H9 (cell line): ENCODE measurements around the gene ARHGAP5. TPM values are rescaled to one million over a fixed set of nuclear protein-coding genes. Genes with fewer than 3 reads are reported as not detected.

Source experiments
- DNase-seq: peaks from one replicate; pipeline ENCODE4 v3.0.0-alpha.2; 2017
- H2AFZ ChIP-seq: one replicate; pipeline ENCODE4 v1.6.1; 2013; ENCODE audit warnings: mild to moderate bottlenecking, low read length, control low read depth, moderate library complexity
- H2AK5ac ChIP-seq: 2 replicates; pipeline ENCODE4 v1.6.1; 2013; ENCODE audit warnings: low read length, control low read depth, mixed read lengths; ENCODE audit not compliant: insufficient read length
- H2BK120ac ChIP-seq: one replicate; pipeline ENCODE4 v1.6.1; 2013; ENCODE audit warnings: low read depth, mild to moderate bottlenecking, low read length, control low read depth, inconsistent platforms; ENCODE audit not compliant: poor library complexity, severe bottlenecking
- H2BK12ac ChIP-seq: 2 replicates; pipeline ENCODE4 v1.6.1; 2013; ENCODE audit warnings: low read length, control low read depth, mixed read lengths, low read depth; ENCODE audit not compliant: insufficient read length
- H2BK15ac ChIP-seq: 2 replicates; pipeline ENCODE4 v1.6.1; 2013; ENCODE audit warnings: low read depth, low read length, control low read depth
- H2BK20ac ChIP-seq: one replicate; pipeline ENCODE4 v1.6.1; 2013; ENCODE audit warnings: low read depth, mild to moderate bottlenecking, low read length, control low read depth, inconsistent platforms; ENCODE audit not compliant: poor library complexity, severe bottlenecking
- H2BK5ac ChIP-seq: 2 replicates; pipeline ENCODE4 v1.6.1; 2013; ENCODE audit warnings: low read length, control low read depth, mixed read lengths; ENCODE audit not compliant: insufficient read length
- H3K14ac ChIP-seq: 2 replicates; pipeline ENCODE4 v1.6.1; 2013; ENCODE audit warnings: low read length, control low read depth; ENCODE audit not compliant: insufficient read depth
- H3K18ac ChIP-seq: 2 replicates; pipeline ENCODE4 v1.6.1; 2013; ENCODE audit warnings: low read depth, mild to moderate bottlenecking, mixed read lengths, low read length, control low read depth; ENCODE audit not compliant: insufficient read length
- H3K23ac ChIP-seq: 2 replicates; pipeline ENCODE4 v1.6.1; 2013; ENCODE audit warnings: low read length, control low read depth, mixed read lengths, low read depth; ENCODE audit not compliant: insufficient read length
- H3K23me2 ChIP-seq: 2 replicates; pipeline ENCODE4 v1.6.1; 2013; ENCODE audit warnings: low read depth, mild to moderate bottlenecking, mixed read lengths, low read length, control low read depth; ENCODE audit not compliant: insufficient read length, poor library complexity, severe bottlenecking
- H3K27ac ChIP-seq: 2 replicates; pipeline ENCODE4 v1.5.1; 2013; ENCODE audit warnings: low read length, control low read depth, mixed read lengths, low read depth; ENCODE audit not compliant: insufficient read length
- H3K27me3 ChIP-seq: 2 replicates; pipeline ENCODE4 v1.6.1; 2013; ENCODE audit warnings: low read length, control low read depth, inconsistent platforms; ENCODE audit not compliant: insufficient read depth
- H3K4ac ChIP-seq: 2 replicates; pipeline ENCODE4 v1.6.1; 2013; ENCODE audit warnings: low read depth, mild to moderate bottlenecking, control low read depth, inconsistent platforms, low read length, moderate library complexity
- H3K4me1 ChIP-seq: 2 replicates; pipeline ENCODE4 v1.6.1; 2013; ENCODE audit warnings: low read length, control low read depth, inconsistent platforms; ENCODE audit not compliant: insufficient read depth
- H3K4me2 ChIP-seq: 2 replicates; pipeline ENCODE4 v1.6.1; 2013; ENCODE audit warnings: low read length, control low read depth, mixed read lengths; ENCODE audit not compliant: insufficient read length, insufficient read depth
- H3K56ac ChIP-seq: 2 replicates; pipeline ENCODE4 v1.6.1; 2013; ENCODE audit warnings: low read depth, mild to moderate bottlenecking, mixed read lengths, low read length, control low read depth; ENCODE audit not compliant: insufficient read length
- H3K79me1 ChIP-seq: 2 replicates; pipeline ENCODE4 v1.6.1; 2013; ENCODE audit warnings: low read depth, mild to moderate bottlenecking, moderate library complexity, low read length, control low read depth, inconsistent platforms; ENCODE audit not compliant: insufficient read depth, poor library complexity, severe bottlenecking
- H3K79me2 ChIP-seq: 2 replicates; pipeline ENCODE4 v1.6.1; 2013; ENCODE audit warnings: low read length, control low read depth, inconsistent platforms; ENCODE audit not compliant: insufficient read depth
- H3K9ac ChIP-seq: 2 replicates; pipeline ENCODE4 v1.6.1; 2013; ENCODE audit warnings: low read length, control low read depth, mixed read lengths; ENCODE audit not compliant: insufficient read length; ENCODE audit errors: extremely low read depth
- H3K9me3 ChIP-seq: one replicate; pipeline ENCODE4 v1.6.1; 2013; ENCODE audit warnings: low read depth, low read length, inconsistent platforms; ENCODE audit not compliant: control insufficient read depth
- H3T11ph ChIP-seq: one replicate; pipeline ENCODE4 v1.6.1; 2013; ENCODE audit warnings: mild to moderate bottlenecking, low read length, control low read depth, inconsistent platforms
- H4K20me1 ChIP-seq: one replicate; pipeline ENCODE4 v1.6.1; 2013; ENCODE audit not compliant: control insufficient read depth, insufficient read length, insufficient read depth
- H4K5ac ChIP-seq: 2 replicates; pipeline ENCODE4 v1.6.1; 2013; ENCODE audit warnings: low read depth, mild to moderate bottlenecking, mixed read lengths, low read length, control low read depth; ENCODE audit not compliant: insufficient read length
- H4K8ac ChIP-seq: replicated peaks from 2 replicates; pipeline ENCODE4 v1.6.1; 2013; ENCODE audit warnings: low read length, control low read depth, mixed read lengths, low read depth; ENCODE audit not compliant: insufficient read length
- H4K91ac ChIP-seq: 2 replicates; pipeline ENCODE4 v1.6.1; 2013; ENCODE audit warnings: low read depth, mild to moderate bottlenecking, moderate library complexity, mixed read lengths, low read length, control low read depth; ENCODE audit not compliant: insufficient read length
- H3K27ac Mint-ChIP-seq, 3 experiments: 2 replicates in 2 of 3; 3 replicates in 1 of 3; pipeline ENCODE4 v1.8.0; 2020 to 2021; ENCODE audit warnings: mixed read lengths in 3 of 3, mild to moderate bottlenecking in 1 of 3, moderate library complexity in 1 of 3
- H3K27me3 Mint-ChIP-seq: 2 replicates; pipeline ENCODE4 v1.8.0; 2021; ENCODE audit warnings: low read depth, mild to moderate bottlenecking, moderate library complexity, mixed read lengths
- H3K36me3 Mint-ChIP-seq, 3 experiments: 2 replicates in 2 of 3; 3 replicates in 1 of 3; pipeline ENCODE4 v1.8.0; 2020 to 2021; ENCODE audit warnings: low read depth in 3 of 3, mixed read lengths in 3 of 3; ENCODE audit not compliant: insufficient read depth in 1 of 3
- H3K4me1 Mint-ChIP-seq, 2 experiments: 2 replicates each; pipeline ENCODE4 v1.8.0; 2020; ENCODE audit warnings: mixed read lengths in 2 of 2
- H3K4me3 Mint-ChIP-seq, 2 experiments: 2 replicates in 1 of 2; 3 replicates in 1 of 2; pipeline ENCODE4 v1.8.0; 2020 to 2021; ENCODE audit warnings: mild to moderate bottlenecking in 2 of 2, mixed read lengths in 2 of 2, moderate library complexity in 1 of 2
- H3K9me3 Mint-ChIP-seq, 2 experiments: 2 replicates in 1 of 2; 3 replicates in 1 of 2; pipeline ENCODE4 v1.8.0; 2020; ENCODE audit warnings: mild to moderate bottlenecking in 2 of 2, mixed read lengths in 2 of 2, moderate library complexity in 1 of 2
- CTCF ChIP-seq: fragments of 200-600 bp; sonication (generic); conservative IDR thresholded peaks from 3 replicates; pipeline ENCODE4 v1.8.0; 2021; ENCODE audit warnings: antibody characterized with exemption, mild to moderate bottlenecking
- WGBS: extraction: QIAGEN DNeasy Blood & Tissue Kit; methylation state at CpG from one replicate; pipeline ENCODE4 v1.1.7; 2013; ENCODE audit warnings: missing lambda C conversion rate, low lambda C conversion rate, mixed read lengths; ENCODE audit not compliant: insufficient read length; ENCODE audit errors: extremely low coverage; 5-methylcytosine and 5-hydroxymethylcytosine counted together
- total RNA-seq: library from RNA; stranded (reverse); gene quantifications from 2 replicates; pipeline ENCODE4 v1.2.1, GENCODE V29; 2021

The ARHGAP5 gene
- total RNA-seq, 1 experiment from 2014 or later: 73.8 TPM

- H3K4me1 Mint-ChIP-seq: no peaks in the 10 kb centered on the region
- H3K27me3 ChIP-seq: no peaks in the 10 kb centered on the region
- no peak overlapping the region for H3K9ac ChIP-seq
- no peaks in the 10 kb centered on the region for H4K20me1 ChIP-seq
- H2BK20ac ChIP-seq: no peak overlapping the region
- H3K27ac Mint-ChIP-seq: no peak overlapping the region
- H3K23ac ChIP-seq: no peak overlapping the region
- no peak overlapping the region for H3K4me3 Mint-ChIP-seq
- H3K9me3 ChIP-seq: no peaks in the 10 kb centered on the region
- H2AK5ac ChIP-seq: no peak overlapping the region
- H3K4ac ChIP-seq: no peak overlapping the region
- H4K5ac ChIP-seq: no peak overlapping the region
- H4K91ac ChIP-seq: no peak overlapping the region
- no peak overlapping the region for H3T11ph ChIP-seq
- no peak for DNase-seq
- H3K79me1 ChIP-seq: peaks cover 7% of the 10 kb centered on the region
- no peak for TF ChIP-seq CTCF
- no peaks in the 10 kb centered on the region; the same call in 1 of the 2 replicates for H3K4me1 ChIP-seq
- H3K4me2 ChIP-seq: no peak overlapping the region
- H3K14ac ChIP-seq: no peak overlapping the region
- no peak overlapping the region for H2BK12ac ChIP-seq
- H2BK15ac ChIP-seq: no peak overlapping the region
- H3K18ac ChIP-seq: no peak overlapping the region
- H3K23me2 ChIP-seq: no peaks in the 10 kb centered on the region
- WGBS: no CpG with 5 or more reads among the region's 1 CpG
- no peak overlapping the region for H4K8ac ChIP-seq
- no peaks in the 10 kb centered on the region for H3K27me3 Mint-ChIP-seq
- no peaks in the 10 kb centered on the region for H3K9me3 Mint-ChIP-seq
- no peak overlapping the region for H2BK120ac ChIP-seq
- peaks cover 0 to 2% (median 0%) of the 10 kb centered on the region in 3 experiments; a peak in 2 of 7 replicates for H3K36me3 Mint-ChIP-seq
- no peak overlapping the region for H3K56ac ChIP-seq
- H3K27ac ChIP-seq: no peak overlapping the region
- H3K79me2 ChIP-seq: peaks cover 4% of the 10 kb centered on the region; the same call in 1 of the 2 replicates
- H2AFZ ChIP-seq: no peak overlapping the region
- H2BK5ac ChIP-seq: no peak overlapping the region
Observed at GRCh38 chr14:32104308-32104707, 27.2 kb downstream of the ARHGAP5 start.
